GM19463 (cell line): ENCODE measurements around the gene HIVEP2.

Experiments
- ATAC-seq: cut with Tn5 transposase; IDR thresholded peaks from one replicate; pipeline ENCODE4 v1.9.1; 2021; ENCODE audit warnings: mild to moderate bottlenecking, moderate library complexity; ENCODE audit not compliant: unreplicated experiment

HIVEP2 gene

DNA sequence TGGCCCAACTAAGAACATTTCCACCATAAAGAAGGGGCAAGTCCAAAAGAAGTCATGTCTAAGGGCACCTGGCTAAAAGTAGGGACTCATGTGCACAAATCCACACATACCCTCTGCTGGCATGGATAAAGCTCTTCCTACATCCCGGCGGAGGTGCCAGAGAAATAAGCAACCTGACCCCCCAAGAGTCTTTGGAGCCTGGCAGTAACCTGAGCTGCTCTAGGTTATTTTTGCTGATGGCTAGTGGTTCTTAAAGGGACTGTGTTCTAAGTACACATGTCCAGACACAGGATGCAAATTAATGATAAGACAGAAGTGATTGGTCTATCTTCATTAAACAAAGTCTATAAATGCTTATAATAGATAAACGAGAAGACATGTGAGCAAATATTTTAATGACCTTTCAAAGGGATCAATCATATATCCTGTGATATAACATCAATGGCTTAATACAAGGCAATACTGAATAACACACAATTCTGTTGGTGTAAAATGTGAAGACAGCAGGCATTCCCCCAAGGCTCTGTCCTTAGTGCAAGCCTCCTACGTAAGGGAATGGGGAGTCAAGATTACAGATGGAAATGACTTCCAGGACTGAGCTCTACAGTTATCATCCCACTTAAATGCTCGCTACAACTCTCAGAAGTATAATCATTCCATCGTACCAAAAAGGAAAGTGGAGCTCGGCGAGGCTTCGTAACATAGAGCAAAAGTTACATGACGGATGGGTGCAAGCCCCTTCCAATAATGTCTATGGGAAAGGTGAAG is 52.5 kb downstream of the HIVEP2 start:
- no peak for ATAC-seq

DNA sequence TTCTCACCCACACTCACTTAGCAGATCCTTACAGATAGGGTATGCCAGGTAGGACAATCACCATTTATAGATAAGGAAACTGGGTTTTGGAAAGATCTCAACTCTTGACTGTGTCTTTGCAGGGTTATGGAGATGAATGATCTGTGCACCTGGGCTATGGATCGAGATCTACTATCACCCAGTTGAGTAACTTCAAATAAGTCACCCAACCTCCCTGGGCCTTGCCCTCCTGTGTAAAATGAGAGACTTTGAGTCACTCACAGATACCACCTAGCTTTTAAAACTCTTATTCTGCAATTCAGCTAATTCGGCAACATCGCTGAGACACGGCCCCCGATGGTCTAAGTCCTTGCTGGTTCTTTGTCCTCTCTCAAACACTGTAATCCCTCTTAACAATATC is 53.5 kb downstream of the HIVEP2 start:
- no peak for ATAC-seq

GRCh38 chr6:142888456-142888855 is 56.5 kb downstream of the HIVEP2 start:
- ATAC-seq: no peak

GRCh38 chr6:142887517-142887916 is 57.5 kb downstream of the HIVEP2 start:
- ATAC-seq: no peak

- ATAC-seq: peak; percentile 55
Observed at GRCh38 chr6:142886431-142887170, 58.4 kb downstream of the HIVEP2 start.

DNA sequence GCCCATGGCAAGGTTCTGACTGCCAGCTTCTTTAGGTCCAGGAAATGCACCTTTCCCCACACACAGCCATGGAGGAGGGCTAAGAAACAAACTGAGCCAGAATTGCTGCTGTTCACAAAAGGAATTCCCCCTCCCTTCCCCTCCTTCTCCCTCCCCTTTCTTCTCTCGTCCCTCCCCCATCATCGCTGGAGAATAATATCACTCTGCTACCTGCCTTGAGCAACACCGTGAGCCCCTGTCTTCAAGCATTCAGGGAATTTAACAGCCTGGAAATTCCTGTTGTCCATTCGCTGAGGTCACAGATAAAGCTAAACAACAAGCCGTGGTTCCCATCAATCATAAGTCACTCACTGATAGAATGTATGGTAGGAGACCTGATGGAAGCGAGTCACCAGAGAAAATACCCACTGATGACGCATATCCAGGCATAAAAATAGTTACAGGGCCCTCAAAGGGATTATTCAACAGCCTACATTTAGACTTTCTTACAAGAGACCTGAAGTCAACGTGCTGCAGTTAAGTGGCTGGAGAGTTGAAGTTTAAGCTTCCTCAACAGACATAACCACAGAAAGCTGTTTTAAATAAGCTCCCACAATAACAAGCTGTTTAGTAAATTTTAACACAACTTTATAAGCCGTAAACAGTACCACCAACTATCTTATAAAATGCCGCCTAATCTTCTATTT is 59.7 kb downstream of the HIVEP2 start:
- ATAC-seq: peak; percentile 71

DNA sequence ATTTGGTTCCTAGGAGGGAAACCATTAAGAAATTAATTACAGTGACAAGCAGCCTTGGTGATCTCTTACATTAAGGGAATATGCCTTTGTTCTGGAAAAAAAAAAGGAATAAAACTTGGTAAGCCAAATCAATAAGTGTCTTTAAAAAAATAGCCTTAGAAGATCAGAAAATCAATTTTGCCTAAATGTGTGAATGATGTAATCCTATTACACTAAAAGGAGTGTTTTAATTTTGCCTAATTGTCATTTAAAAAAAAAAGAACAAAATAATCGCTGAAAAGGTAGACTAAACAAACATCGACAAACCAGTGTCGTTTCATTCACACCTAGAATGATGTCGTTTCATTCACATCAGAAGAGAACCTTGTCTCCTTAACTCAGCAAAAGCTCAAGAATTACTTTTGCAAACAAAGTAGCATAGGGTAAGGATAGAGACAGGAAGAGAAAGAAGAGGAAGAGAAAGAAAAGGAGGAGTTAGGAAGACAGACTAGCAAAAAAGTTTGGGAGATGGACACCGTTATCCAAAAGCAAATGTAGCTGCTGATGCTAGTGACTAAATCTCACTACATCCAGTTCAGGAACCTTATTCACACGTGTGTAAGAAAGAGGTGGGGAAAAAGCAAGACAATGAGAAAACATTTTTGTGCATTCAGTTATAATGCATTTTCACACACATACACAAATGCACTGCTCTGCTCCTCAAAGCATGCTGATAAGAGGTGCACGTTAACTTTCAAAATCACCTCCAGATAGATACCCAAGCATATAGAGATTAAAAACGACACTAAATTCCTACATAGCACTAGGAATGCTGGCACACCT is 60.6 kb downstream of the HIVEP2 start:
- no peak for ATAC-seq

DNA sequence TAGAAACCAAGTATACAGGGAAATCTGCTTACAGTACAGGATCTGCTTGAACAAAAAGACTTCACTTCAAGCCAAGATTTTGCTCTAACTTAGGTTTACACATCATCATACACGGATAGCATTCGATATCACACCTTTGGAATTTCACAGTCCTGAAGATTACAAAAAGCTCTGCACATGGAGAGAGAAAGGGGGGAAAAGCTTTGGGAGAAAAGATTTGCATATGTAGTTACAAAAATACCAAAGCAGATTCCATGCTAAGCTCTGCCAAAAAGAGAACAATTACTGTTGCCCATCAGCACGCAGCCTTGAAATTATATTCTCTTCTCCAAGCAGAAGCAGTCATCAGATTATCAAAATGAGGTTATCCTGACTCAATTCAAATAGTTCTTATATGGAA is 62.0 kb downstream of the HIVEP2 start:
- ATAC-seq: no peak

- ATAC-seq: no peak
Observed at GRCh38 chr6:142881761-142882160, 63.2 kb downstream of the HIVEP2 start.

GRCh38 chr6:142881290-142881689 is 63.7 kb downstream of the HIVEP2 start:
- no peak for ATAC-seq

- ATAC-seq: no peak
Observed at GRCh38 chr6:142880201-142880600, 64.8 kb downstream of the HIVEP2 start.

GRCh38 chr6:142879527-142879926 is 65.4 kb downstream of the HIVEP2 start:
- ATAC-seq: no peak

- ATAC-seq: no peak
Observed at GRCh38 chr6:142879076-142879475, 65.9 kb downstream of the HIVEP2 start.

DNA sequence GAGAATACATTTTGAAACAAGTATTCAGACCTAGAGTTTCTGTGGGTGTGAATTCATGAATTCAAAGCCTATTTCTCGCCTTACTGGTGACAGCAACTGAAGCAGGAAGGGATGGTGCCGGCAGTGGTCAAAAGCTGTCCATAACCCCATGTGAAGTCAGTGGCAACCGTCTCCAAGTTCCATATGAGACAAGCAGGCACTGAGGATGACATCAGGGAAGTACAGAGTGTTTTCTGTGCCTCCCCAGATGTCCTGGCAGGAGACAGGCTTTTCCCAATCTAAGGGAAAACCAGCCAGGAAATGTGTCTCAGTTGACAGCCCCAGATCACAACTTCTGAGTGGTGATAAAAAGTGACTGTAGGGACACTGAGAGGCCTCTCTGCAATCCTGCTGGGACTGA is 66.6 kb downstream of the HIVEP2 start:
- no peak for ATAC-seq

DNA sequence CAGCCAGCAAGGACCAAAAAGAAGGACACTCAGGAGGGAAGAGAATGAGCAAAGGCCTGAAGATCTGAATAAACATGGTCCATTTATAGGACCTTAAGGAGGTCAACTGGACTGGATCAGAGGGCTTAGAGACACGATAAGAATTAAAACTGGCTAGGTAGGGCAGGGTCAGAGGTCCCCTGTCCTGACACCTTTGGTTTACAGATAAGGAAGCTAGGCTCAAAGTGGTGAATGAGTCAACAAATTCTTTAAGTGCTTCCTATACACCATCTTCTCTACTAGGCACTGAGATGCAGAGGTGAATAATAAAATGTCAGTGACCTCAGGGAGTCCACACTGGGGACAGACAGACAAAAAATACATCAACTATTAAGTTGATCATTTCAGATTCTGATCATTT is 70.3 kb downstream of the HIVEP2 start:
- ATAC-seq: no peak

GRCh38 chr6:142872376-142872775 is 72.6 kb downstream of the HIVEP2 start:
- ATAC-seq: no peak

DNA sequence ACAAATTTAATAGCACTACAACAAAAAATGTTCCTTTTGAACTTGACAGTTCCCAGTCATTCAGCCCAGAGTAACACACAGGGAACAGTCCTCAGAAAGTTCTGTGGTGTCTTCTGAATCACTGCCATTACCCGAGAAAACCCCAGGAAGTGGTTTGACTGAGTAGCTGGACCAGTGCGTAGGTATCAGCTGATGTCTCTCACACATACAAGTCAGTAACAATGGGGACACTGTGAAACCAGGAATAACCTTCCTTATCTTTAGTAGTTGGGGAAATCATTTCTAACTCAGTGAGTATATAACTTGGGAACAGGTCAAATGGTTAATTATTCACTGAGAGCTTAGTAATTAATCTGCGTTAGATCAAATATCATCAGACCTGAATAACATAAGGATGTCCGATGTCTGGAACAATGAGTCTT is 73.1 kb downstream of the HIVEP2 start:
- ATAC-seq: peak; percentile 90

- ATAC-seq: no peak
Observed at GRCh38 chr6:142870787-142871415, 74.1 kb downstream of the HIVEP2 start.

- no peak for ATAC-seq
Observed at GRCh38 chr6:142868917-142869316, 76.1 kb downstream of the HIVEP2 start.

- ATAC-seq: peak; percentile 55
Observed at GRCh38 chr6:142867988-142868812, 76.8 kb downstream of the HIVEP2 start.
